GM18498 (cell line): Measurements from ENCODE around the gene TM9SF2.
A peak's percentile ranks its signal among the peaks of the same experiment; 100 is the strongest.
"Not testable (repeated sequence)": the region's sequence is repeated elsewhere in the genome, so short reads cannot be mapped to it uniquely, and the experiment has no call there.

Experiments used
- ATAC-seq: cut with Tn5 transposase; IDR thresholded peaks from one replicate; pipeline ENCODE4 v1.9.1; 2021; ENCODE audit warnings: mild to moderate bottlenecking, moderate library complexity; ENCODE audit not compliant: unreplicated experiment

TM9SF2 gene

GRCh38 chr13:99528547-99528946, 27.3 kb downstream of the TM9SF2 start:
- ATAC-seq, result peak; percentile 79

GRCh38 chr13:99536023-99536422, 34.8 kb downstream of the TM9SF2 start:
- ATAC-seq, result no peak

GRCh38 chr13:99540530-99540929, 39.3 kb downstream of the TM9SF2 start:
- no peak for ATAC-seq

GRCh38 chr13:99542788-99543406, 41.6 kb downstream of the TM9SF2 start:
- ATAC-seq, result peak; percentile 99

- no peak for ATAC-seq
Observed at GRCh38 chr13:99545361-99545760, 44.1 kb downstream of the TM9SF2 start.

GRCh38 chr13:99545979-99546378, 44.7 kb downstream of the TM9SF2 start:
- ATAC-seq, result no peak

- ATAC-seq, result no peak
Observed at GRCh38 chr13:99546878-99547277, 45.6 kb downstream of the TM9SF2 start.

- peak; percentile 69 for ATAC-seq
Observed at GRCh38 chr13:99548448-99548847, 47.2 kb downstream of the TM9SF2 start.

- no peak for ATAC-seq
Observed at GRCh38 chr13:99553033-99553432, 51.8 kb downstream of the TM9SF2 start.

GRCh38 chr13:99555149-99555548, 53.9 kb downstream of the TM9SF2 start:
- no peak for ATAC-seq

- ATAC-seq, result no peak
Observed at GRCh38 chr13:99556867-99557443, 55.7 kb downstream of the TM9SF2 start.

GRCh38 chr13:99558570-99559180, 57.4 kb downstream of the TM9SF2 start:
- ATAC-seq, result no peak

GRCh38 chr13:99559560-99559959, 58.3 kb downstream of the TM9SF2 start:
- no peak for ATAC-seq

GRCh38 chr13:99563404-99563803, 62.1 kb downstream of the TM9SF2 start:
- ATAC-seq, result no peak

- no peak for ATAC-seq
Observed at GRCh38 chr13:99564386-99564785, 63.1 kb downstream of the TM9SF2 start.

GRCh38 chr13:99565478-99566124, 64.3 kb downstream of the TM9SF2 start:
- no peak for ATAC-seq

- no peak for ATAC-seq
Observed at GRCh38 chr13:99566125-99567083, 65.1 kb downstream of the TM9SF2 start.

- not testable (repeated sequence) for ATAC-seq
Observed at GRCh38 chr13:99568901-99569300, 67.6 kb downstream of the TM9SF2 start.

- no peak for ATAC-seq
Observed at GRCh38 chr13:99572131-99572530, 70.9 kb downstream of the TM9SF2 start.

- ATAC-seq, result no peak
Observed at GRCh38 chr13:99572921-99573320, 71.6 kb downstream of the TM9SF2 start.
